ENCODE data around the gene H2AZ2.

H2AZ2 gene

GRCh38 chr7:44796504-44797328 lies 51.2 kb downstream of the H2AZ2 start, which contains the start of gene PPIA:
PPIA (plus strand) TSS chr7:44796681; CDS start chr7:44796725, 44 bp downstream.
- TF ChIP-seq CTCF (IDR thresholded peaks at IDR 0.05; ENCODE audit: borderline replicate concordance, insufficient read depth, low read depth, low read length) = no peak
- H3K4me3 ChIP-seq (ENCODE audit: low read depth, low read length) = peak within 1 kb of the TSS; percentile 86

GRCh38 chr7:44796034-44796503 lies 51.8 kb downstream of the H2AZ2 start:
- peak overlapping the region; percentile 86 for H3K4me3 ChIP-seq (ENCODE audit: low read depth, low read length)
- no peak for TF ChIP-seq CTCF (IDR thresholded peaks at IDR 0.05; ENCODE audit: borderline replicate concordance, insufficient read depth, low read depth, low read length)

GRCh38 chr7:44794331-44794730 lies 53.6 kb downstream of the H2AZ2 start:
- no peak for TF ChIP-seq CTCF (IDR thresholded peaks at IDR 0.05; ENCODE audit: borderline replicate concordance, insufficient read depth, low read depth, low read length)

GRCh38 chr7:44793919-44794318 lies 54.0 kb downstream of the H2AZ2 start:
- H3K4me3 ChIP-seq (ENCODE audit: low read depth, low read length) = no peak overlapping the region
- TF ChIP-seq CTCF (IDR thresholded peaks at IDR 0.05; ENCODE audit: borderline replicate concordance, insufficient read depth, low read depth, low read length) = no peak

More at GRCh38 chr7:44794331-44794730, 53.6 kb downstream of the H2AZ2 start:
- H3K4me3 ChIP-seq (ENCODE audit: low read depth, low read length) = no peak overlapping the region

- TF ChIP-seq CTCF (IDR thresholded peaks at IDR 0.05; ENCODE audit: borderline replicate concordance, insufficient read depth, low read depth, low read length) = no peak
- H3K4me3 ChIP-seq (ENCODE audit: low read depth, low read length) = no peak overlapping the region
These were observed 56.3 kb downstream of the H2AZ2 start for GRCh38 chr7:44791278-44792219.

GRCh38 chr7:44789990-44790389 lies 57.9 kb downstream of the H2AZ2 start:
- no peak overlapping the region for H3K4me3 ChIP-seq (ENCODE audit: low read depth, low read length)
- TF ChIP-seq CTCF (IDR thresholded peaks at IDR 0.05; ENCODE audit: borderline replicate concordance, insufficient read depth, low read depth, low read length) = no peak
